ENCODE results near the gene DTNB. TPM values are rescaled to one million over a fixed set of nuclear protein-coding genes. Genes with fewer than 3 reads are reported as not detected.
"Not testable (repeated sequence)": the region's sequence is repeated elsewhere in the genome, so short reads cannot be mapped to it uniquely, and the experiment has no call there.

The DTNB gene
- total RNA-seq, 8 experiments from 2014 or later, result 16.9 to 85.0 (median 25.3) TPM

GRCh38 chr2:25672494-25673299, 680 bp downstream of the DTNB start:
- 0 to 20% (median 6%) methylated on average over 1 to 14 of the region's 60 CpGs for WGBS, 10 experiments
- in situ Hi-C loops (cut with MboI; ENCODE audit: low pct_unique_long_range_greater_than_20kb in 2 of 9, low sequenced_read_pairs in 9 of 9, unreplicated experiment in 9 of 9), result no loop called here
- peaks cover 6 to 14% of the 10 kb centered on the region in 2 donors for H3K4me1 ChIP-seq (replicated peaks in 1 of 2)
- peak; percentile 59 to 78 (median 72) for ATAC-seq (replicated peaks in 6 of 8)
- H3K4me3 ChIP-seq, result peak overlapping the region; percentile 58 to 94 (median 78)
- peak overlapping the region; percentile 66 to 74 for H3K27ac ChIP-seq

DNA sequence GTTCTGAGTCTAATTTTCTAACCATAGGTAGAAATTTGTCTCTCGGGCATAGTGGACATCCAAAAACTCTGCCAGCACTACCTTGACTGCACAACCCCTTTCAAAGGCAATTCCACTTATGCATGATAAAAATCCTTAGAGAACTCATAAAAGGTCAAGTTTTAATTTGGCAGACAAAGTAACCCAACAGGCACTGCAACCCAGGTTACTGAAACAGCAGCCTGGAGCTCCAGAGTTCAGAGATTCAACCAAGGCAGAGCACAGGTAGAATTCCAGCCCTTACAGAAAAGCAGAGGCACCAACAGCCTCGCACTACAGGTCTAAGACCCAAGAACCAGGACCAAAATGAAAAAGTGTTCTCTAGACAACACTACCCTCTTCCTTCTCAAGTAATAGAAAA, 1.8 kb downstream of the DTNB start:
- 94 to 100% (median 100%) methylated on average over 1 to 2 of the region's 2 CpGs; no CpG with 5 or more reads in 4 of the 10 experiments for WGBS, 10 experiments
- Histone ChIP-seq H3K4me1 (replicated peaks in 1 of 2) (peaks cover 6 to 14% of the 10 kb centered on the region in 2 donors), H3K27ac (no peak overlapping the region), H3K4me3 (peak overlapping the region in 4 of 5 donors; percentile 58 to 94 (median 74))
- in situ Hi-C loops (cut with MboI; ENCODE audit: low pct_unique_long_range_greater_than_20kb in 2 of 9, low sequenced_read_pairs in 9 of 9, unreplicated experiment in 9 of 9), result no loop called here
- no peak for ATAC-seq (replicated peaks in 6 of 8)

- no peak for ATAC-seq (replicated peaks in 6 of 8)
- no peak overlapping the region for H3K27ac ChIP-seq
- H3K4me3 ChIP-seq, result no peak overlapping the region
- WGBS, 10 experiments, result 40 to 100% (median 75%) methylated on average over 1 to 7 of the region's 7 CpGs; no CpG with 5 or more reads in 1 of the 10 experiments
- in situ Hi-C loops (cut with MboI; ENCODE audit: low pct_unique_long_range_greater_than_20kb in 2 of 9, low sequenced_read_pairs in 9 of 9, unreplicated experiment in 9 of 9), result loop anchor here in 1 of 9 experiments (10.0 kb wide), 1 partner anchor 55 kb away; no protein-coding TSS in a partner anchor
- peaks cover 6 to 14% of the 10 kb centered on the region in 2 donors for H3K4me1 ChIP-seq (replicated peaks in 1 of 2)
Observed at GRCh38 chr2:25669520-25669919, 3.9 kb downstream of the DTNB start.

- no peak for ATAC-seq (replicated peaks in 6 of 8)
- in situ Hi-C loops (cut with MboI; ENCODE audit: low pct_unique_long_range_greater_than_20kb in 2 of 9, low sequenced_read_pairs in 9 of 9, unreplicated experiment in 9 of 9), result loop anchor here in 1 of 9 experiments (10.0 kb wide), 1 partner anchor 51 kb away; no protein-coding TSS in a partner anchor
Observed at GRCh38 chr2:25666218-25666617, 7.2 kb downstream of the DTNB start.

DNA sequence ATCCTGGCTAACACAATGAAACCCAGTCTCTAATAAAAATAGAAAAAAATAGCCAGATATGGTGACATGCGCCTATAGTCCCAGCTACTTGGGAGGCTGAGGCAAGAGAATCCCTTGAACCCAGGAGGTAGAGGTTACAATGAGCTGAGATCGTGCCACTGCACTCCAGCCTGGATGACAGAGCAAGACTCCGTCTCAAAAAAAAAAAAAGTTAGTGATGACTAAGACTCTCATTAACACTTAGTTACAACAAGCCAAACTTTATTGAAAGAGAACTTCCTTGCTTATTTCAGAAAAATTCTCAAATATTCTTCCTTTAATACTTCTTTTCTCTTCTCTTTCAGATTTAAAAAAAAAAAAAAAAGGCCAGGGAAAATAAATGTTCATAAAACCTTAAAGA, 7.9 kb downstream of the DTNB start:
- peak in 2 of 8 experiments; percentile 14 to 39 for ATAC-seq (replicated peaks in 6 of 8)
- in situ Hi-C loops (cut with MboI; ENCODE audit: low pct_unique_long_range_greater_than_20kb in 2 of 9, low sequenced_read_pairs in 9 of 9, unreplicated experiment in 9 of 9), result loop anchor here in 1 of 9 experiments (10.0 kb wide), 1 partner anchor 51 kb away; no protein-coding TSS in a partner anchor
- not testable (repeated sequence) for H3K4me3 ChIP-seq; H3K27ac ChIP-seq; H3K4me1 ChIP-seq (replicated peaks in 1 of 2)
- 0 to 100% (median 81%) methylated on average over 1 to 3 of the region's 3 CpGs; no CpG with 5 or more reads in 5 of the 10 experiments for WGBS, 10 experiments

More at GRCh38 chr2:25666218-25666617, 7.2 kb downstream of the DTNB start:
- Histone ChIP-seq H3K4me1 (replicated peaks in 1 of 2) (peaks cover 0 to 1% of the 10 kb centered on the region in 2 donors), H3K4me3 (no peak overlapping the region), H3K27ac (no peak overlapping the region)

DNA sequence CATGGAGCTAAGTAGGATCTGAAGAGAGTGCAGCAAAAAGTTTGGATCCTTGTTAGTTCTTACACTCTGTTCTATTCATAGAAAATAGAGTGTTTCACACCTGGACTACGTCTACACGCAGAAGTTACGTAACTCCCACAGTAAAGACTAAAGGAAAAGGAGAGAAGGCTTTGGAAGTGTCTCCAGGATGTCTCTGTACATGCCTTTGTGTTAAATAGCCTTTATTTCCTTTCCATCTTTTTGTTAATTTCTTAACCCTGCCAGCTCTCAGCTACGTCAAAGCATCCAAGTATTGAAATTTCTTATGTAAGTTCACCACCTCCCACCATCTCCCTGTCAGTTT, 8.4 kb downstream of the DTNB start:
- no peak overlapping the region for H3K4me3 ChIP-seq
- H3K27ac ChIP-seq, result no peak overlapping the region
- in situ Hi-C loops (cut with MboI; ENCODE audit: low pct_unique_long_range_greater_than_20kb in 2 of 9, low sequenced_read_pairs in 9 of 9, unreplicated experiment in 9 of 9), result loop anchor here in 1 of 9 experiments (10.0 kb wide), 1 partner anchor 50 kb away; no protein-coding TSS in a partner anchor
- 43 to 84% (median 71%) methylated on average over 1 to 4 of the region's 4 CpGs; no CpG with 5 or more reads in 1 of the 10 experiments for WGBS, 10 experiments
- no peaks in the 10 kb centered on the region for H3K4me1 ChIP-seq (replicated peaks in 1 of 2)
- ATAC-seq (replicated peaks in 6 of 8), result peak in 2 of 8 experiments; percentile 19 to 38

GRCh38 chr2:25664183-25664964, 9.0 kb downstream of the DTNB start:
- ATAC-seq (replicated peaks in 6 of 8), result peak in 4 of 8 experiments; percentile 60 to 97 (median 90)
- Histone ChIP-seq H3K4me3 (no peak overlapping the region), H3K4me1 (replicated peaks in 1 of 2) (no peaks in the 10 kb centered on the region), H3K27ac (no peak overlapping the region)
- in situ Hi-C loops (cut with MboI; ENCODE audit: low pct_unique_long_range_greater_than_20kb in 2 of 9, low sequenced_read_pairs in 9 of 9, unreplicated experiment in 9 of 9), result loop anchor here in 1 of 9 experiments (10.0 kb wide), 1 partner anchor 50 kb away; no protein-coding TSS in a partner anchor
- 21 to 77% (median 44%) methylated on average over 2 to 9 of the region's 9 CpGs; no CpG with 5 or more reads in 1 of the 10 experiments for WGBS, 10 experiments

DNA sequence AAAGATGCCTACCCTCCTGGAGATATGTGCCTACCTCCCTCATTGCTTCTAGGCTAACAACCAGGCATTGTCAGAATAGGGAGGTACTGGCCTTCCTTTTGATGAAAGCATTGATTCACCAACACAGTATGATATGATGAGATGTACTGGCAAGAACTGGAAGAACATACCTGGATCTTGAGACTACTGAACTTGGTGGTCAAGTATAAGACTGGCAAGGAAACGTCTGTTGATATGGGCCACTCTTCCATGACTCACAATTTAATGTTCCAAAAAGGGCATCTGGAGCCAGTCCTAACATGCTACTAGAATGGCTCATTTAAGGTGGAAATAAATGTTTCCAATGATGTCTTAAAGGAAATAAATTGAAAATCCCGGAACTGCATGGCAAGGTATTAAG, 18.1 kb downstream of the DTNB start:
- no peak for ATAC-seq (replicated peaks in 6 of 8)

DNA sequence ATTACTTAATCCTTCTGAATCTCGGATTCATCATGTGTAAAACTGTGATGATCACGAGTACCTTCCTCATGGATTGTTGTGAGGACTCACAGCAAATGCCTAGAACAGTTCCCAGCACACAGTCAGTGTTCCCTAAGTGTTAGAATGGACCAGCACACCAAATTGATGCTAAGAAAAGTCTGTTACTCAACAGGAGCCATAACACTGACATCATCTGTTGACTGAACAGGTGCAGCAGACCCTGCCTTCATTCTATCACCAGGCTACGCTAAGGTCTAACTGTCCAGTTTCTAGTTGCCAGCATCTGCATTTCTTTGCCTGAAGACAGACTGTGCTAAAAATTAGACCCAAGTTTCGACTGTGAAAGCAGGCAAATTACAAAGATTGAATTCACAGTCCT, 18.6 kb downstream of the DTNB start:
- Histone ChIP-seq H3K4me3 (no peak overlapping the region), H3K27ac (no peak overlapping the region), H3K4me1 (replicated peaks in 1 of 2) (peaks cover 6 to 11% of the 10 kb centered on the region in 2 donors)
- no peak for ATAC-seq (replicated peaks in 6 of 8)
- WGBS, 10 experiments, result 20 to 94% (median 71%) methylated on average over 1 to 4 of the region's 4 CpGs; no CpG with 5 or more reads in 2 of the 10 experiments
- in situ Hi-C loops (cut with MboI; ENCODE audit: low pct_unique_long_range_greater_than_20kb in 2 of 9, low sequenced_read_pairs in 9 of 9, unreplicated experiment in 9 of 9), result no loop called here

More for the DNA sequence above, 18.1 kb downstream of the DTNB start:
- no peak overlapping the region for H3K27ac ChIP-seq
- 15 to 92% (median 80%) methylated on average over 1 to 2 of the region's 2 CpGs; no CpG with 5 or more reads in 6 of the 10 experiments for WGBS, 10 experiments
- H3K4me3 ChIP-seq, result no peak overlapping the region
- in situ Hi-C loops (cut with MboI; ENCODE audit: low pct_unique_long_range_greater_than_20kb in 2 of 9, low sequenced_read_pairs in 9 of 9, unreplicated experiment in 9 of 9), result no loop called here
- peaks cover 6 to 11% of the 10 kb centered on the region in 2 donors for H3K4me1 ChIP-seq (replicated peaks in 1 of 2)

- 78 to 100% (median 100%) methylated on average over 1 of the region's 1 CpG; no CpG with 5 or more reads in 3 of the 10 experiments for WGBS, 10 experiments
- Histone ChIP-seq H3K27ac (no peak overlapping the region), H3K4me3 (no peak overlapping the region), H3K4me1 (replicated peaks in 1 of 2) (peaks cover 6 to 11% of the 10 kb centered on the region in 2 donors)
- no peak for ATAC-seq (replicated peaks in 6 of 8)
- in situ Hi-C loops (cut with MboI; ENCODE audit: low pct_unique_long_range_greater_than_20kb in 2 of 9, low sequenced_read_pairs in 9 of 9, unreplicated experiment in 9 of 9), result no loop called here
Observed at GRCh38 chr2:25651782-25652455, 21.5 kb downstream of the DTNB start.

GRCh38 chr2:25651066-25651465, 22.3 kb downstream of the DTNB start:
- H3K4me1 ChIP-seq (replicated peaks in 1 of 2), result peaks cover 6 to 11% of the 10 kb centered on the region in 2 donors
- 40 to 100% (median 65%) methylated on average over 1 to 2 of the region's 2 CpGs; no CpG with 5 or more reads in 4 of the 10 experiments for WGBS, 10 experiments
- in situ Hi-C loops (cut with MboI; ENCODE audit: low pct_unique_long_range_greater_than_20kb in 2 of 9, low sequenced_read_pairs in 9 of 9, unreplicated experiment in 9 of 9), result no loop called here
- H3K4me3 ChIP-seq, result no peak overlapping the region
- H3K27ac ChIP-seq, result no peak overlapping the region
- no peak for ATAC-seq (replicated peaks in 6 of 8)

- in situ Hi-C loops (cut with MboI; ENCODE audit: low pct_unique_long_range_greater_than_20kb in 2 of 9, low sequenced_read_pairs in 9 of 9, unreplicated experiment in 9 of 9), result no loop called here
- ATAC-seq (replicated peaks in 6 of 8), result no peak
- Histone ChIP-seq H3K4me3 (no peak overlapping the region), H3K4me1 (replicated peaks in 1 of 2) (peaks cover 6 to 11% of the 10 kb centered on the region in 2 donors), H3K27ac (no peak overlapping the region)
- 90 to 100% (median 100%) methylated on average over 1 to 3 of the region's 3 CpGs; no CpG with 5 or more reads in 3 of the 10 experiments for WGBS, 10 experiments
Observed at GRCh38 chr2:25650256-25650655, 23.1 kb downstream of the DTNB start.
